Upper lobe of left lung (tissue), 6 donors: ENCODE measurements around the gene CYB5R4. TPM values are rescaled to one million over a fixed set of nuclear protein-coding genes. Genes with fewer than 3 reads are reported as not detected.

Experiments
- ATAC-seq, 2 donors: fragments of 200-7000 bp; cut with Tn5 transposase; one replicate each; pipeline ENCODE4 v1.9.1; 2022; ENCODE audit warnings: mild to moderate bottlenecking in 2 of 2, moderate library complexity in 2 of 2; ENCODE audit not compliant: low FRiP score in 2 of 2
- DNase-seq, 2 donors: peaks; one replicate each; pipeline ENCODE4 v3.0.0-alpha.2; 2019 to 2020
- H3K27ac ChIP-seq, 4 donors: fragments of 200-600 bp; sonication (generic); one replicate each; pipeline ENCODE4 v1.5.1; 2016 to 2019
- H3K27me3 ChIP-seq, 4 donors: fragments of 200-600 bp; sonication (generic); one replicate each; pipeline ENCODE4 v1.5.1; 2017 to 2019
- H3K36me3 ChIP-seq, 4 donors: fragments of 200-600 bp; sonication (generic); one replicate each; pipeline ENCODE4 v1.5.1; 2016 to 2019
- H3K4me1 ChIP-seq, 4 donors: fragments of 200-600 bp; sonication (generic); one replicate each; pipeline ENCODE4 v1.5.1; 2018 to 2019
- H3K4me3 ChIP-seq, 4 donors: fragments of 200-600 bp; sonication (generic); one replicate each; pipeline ENCODE4 v1.5.1; 2017 to 2019; ENCODE audit warnings: mild to moderate bottlenecking in 2 of 4, moderate library complexity in 1 of 4
- H3K9me3 ChIP-seq, 4 donors: fragments of 200-600 bp; sonication (generic); one replicate each; pipeline ENCODE4 v1.5.1; 2018 to 2019
- CTCF ChIP-seq, 6 experiments: fragments of 450-650 bp in 4 of 6; fragments of 200-600 bp in 2 of 6; sonication (generic) in 2 of 6; IDR thresholded peaks; one replicate each; pipeline ENCODE4 v1.5.1; 2016 to 2019; ENCODE audit warnings: antibody characterized with exemption in 6 of 6
- EP300 ChIP-seq, 4 donors: sonication (generic); formaldehyde crosslinking; IDR thresholded peaks; one replicate each; pipeline ENCODE4 v1.5.1; 2017; ENCODE audit warnings: antibody characterized with exemption in 4 of 4, control low read depth in 2 of 4
- POLR2A ChIP-seq, 4 donors: fragments of 450-650 bp; IDR thresholded peaks; one replicate each; pipeline ENCODE4 v1.5.1; 2016 to 2017; ENCODE audit warnings: antibody characterized with exemption in 4 of 4, mild to moderate bottlenecking in 2 of 4
- POLR2AphosphoS5 ChIP-seq, 2 donors: sonication (generic); formaldehyde crosslinking; IDR thresholded peaks; one replicate each; pipeline ENCODE4 v1.5.1; 2017; ENCODE audit warnings: antibody characterized with exemption in 2 of 2
- WGBS, 2 donors: methylation state at CpG; one replicate each; pipeline ENCODE4 v1.1.5; 2017 to 2018; 5-methylcytosine and 5-hydroxymethylcytosine counted together
- total RNA-seq, 6 donors: library from RNA; depleted of rRNA in 4 of 6; stranded (reverse); fragments of >200 nt in 4 of 6; gene quantifications; one replicate each; pipeline versions ENCODE4 v1.1.0 to v1.2.1, GENCODE V29; 2016 to 2021
- donor health status: DM: no; HTN: no; CAD: no; lungs with moderate emphysema.
- donor health status: DM: no; HTN: yes; CAD: no; lungs with severe emphysema.

Gene CYB5R4
- total RNA-seq, 6 donors from 2014 or later: 5.2 to 25.8 (median 13.1) TPM

DNA sequence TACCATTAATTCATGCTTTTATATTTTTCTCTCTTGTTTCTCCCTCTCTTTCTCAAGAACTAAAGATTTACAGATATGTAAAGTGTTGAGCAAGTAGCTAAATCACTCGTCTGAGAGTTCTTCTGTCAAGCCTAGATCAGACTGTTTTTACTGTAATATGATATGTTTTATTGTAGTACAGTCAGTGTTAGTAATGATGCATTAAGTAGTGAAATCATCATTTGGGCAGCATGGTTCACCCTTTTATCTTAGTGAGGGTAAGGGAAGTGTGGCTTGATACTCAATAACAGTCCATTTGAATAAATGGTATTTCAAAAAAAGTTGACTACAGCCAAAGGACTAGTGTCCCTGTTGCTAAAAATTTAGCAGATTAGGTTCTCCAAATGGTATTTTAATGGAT, 9.2 kb downstream of the CYB5R4 start:
- no peaks in the 10 kb centered on the region for H3K27me3 ChIP-seq
- WGBS, 2 donors: 55 to 59% methylated on average over 1 of the region's 1 CpG

GRCh38 chr6:83870649-83871048, 11.2 kb downstream of the CYB5R4 start:
- ATAC-seq (no peak), DNase-seq (no peak)
- no peaks in the 10 kb centered on the region for H3K9me3 ChIP-seq
- no peaks in the 10 kb centered on the region for H3K4me1 ChIP-seq
- H3K4me3 ChIP-seq: no peak overlapping the region
- H3K27ac ChIP-seq: no peak overlapping the region
- 97 to 98% methylated on average over 4 of the region's 4 CpGs for WGBS, 2 donors
- TF ChIP-seq POLR2A (IDR thresholded peaks at IDR 0.05) (no peak), CTCF (IDR thresholded peaks at IDR 0.05) (no peak), POLR2AphosphoS5 (IDR thresholded peaks at IDR 0.05) (no peak), EP300 (IDR thresholded peaks at IDR 0.05) (no peak)
- H3K27me3 ChIP-seq: no peaks in the 10 kb centered on the region
- H3K36me3 ChIP-seq: peaks cover 0 to 12% (median under 1%) of the 10 kb centered on the region in 4 donors

More for the DNA sequence above, 9.2 kb downstream of the CYB5R4 start:
- no peak for TF ChIP-seq CTCF (IDR thresholded peaks at IDR 0.05)
- no peak for TF ChIP-seq POLR2A (IDR thresholded peaks at IDR 0.05)
- no peak for TF ChIP-seq EP300 (IDR thresholded peaks at IDR 0.05)
- TF ChIP-seq POLR2AphosphoS5 (IDR thresholded peaks at IDR 0.05): no peak
- no peak overlapping the region for H3K4me3 ChIP-seq
- ATAC-seq (peak in 1 of 2 donors; percentile 60), DNase-seq (no peak)
- peaks cover 0 to 28% (median 3%) of the 10 kb centered on the region in 4 donors for H3K36me3 ChIP-seq
- no peak overlapping the region for H3K27ac ChIP-seq
- no peaks in the 10 kb centered on the region for H3K9me3 ChIP-seq
- no peaks in the 10 kb centered on the region for H3K4me1 ChIP-seq

DNA sequence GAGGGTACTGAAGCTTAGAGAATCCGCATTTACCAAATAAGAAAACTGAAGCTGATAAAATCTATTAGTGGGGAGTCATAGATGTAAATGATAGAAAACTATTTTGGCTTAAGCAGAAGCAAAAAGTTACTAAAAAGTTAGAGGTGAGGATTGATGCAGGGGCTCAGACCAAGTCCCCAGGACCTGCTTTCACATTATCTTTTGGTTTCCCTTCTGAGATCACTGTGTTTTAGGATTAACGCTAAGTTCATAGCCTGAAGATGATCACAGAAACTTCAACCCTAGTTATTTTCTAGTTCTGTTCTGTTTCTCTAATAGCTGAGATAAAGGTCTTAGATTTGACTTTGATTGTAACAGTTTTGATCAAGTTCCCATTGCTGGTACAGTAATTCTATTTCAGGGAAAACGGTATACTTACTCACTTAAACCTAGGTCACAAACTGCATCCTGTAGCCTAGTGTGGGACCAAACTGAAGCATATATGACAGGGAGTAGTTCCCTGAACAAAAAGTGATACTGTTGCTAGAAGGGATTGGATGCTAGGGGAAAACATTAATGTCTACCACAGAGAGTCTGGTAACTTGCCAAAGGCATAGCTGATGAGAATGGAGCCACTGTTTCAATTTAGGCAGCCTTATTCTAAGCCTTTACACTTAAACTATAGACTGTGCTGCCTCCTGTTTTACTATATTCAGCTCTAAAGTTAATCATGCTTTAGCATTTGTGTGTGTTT, 13.1 kb downstream of the CYB5R4 start:
- WGBS, 2 donors: 87 to 91% methylated on average over 3 of the region's 3 CpGs
- Histone ChIP-seq H3K36me3 (peaks cover 0 to 6% (median 0%) of the 10 kb centered on the region in 4 donors), H3K4me1 (no peaks in the 10 kb centered on the region), H3K9me3 (no peaks in the 10 kb centered on the region), H3K27me3 (no peaks in the 10 kb centered on the region), H3K4me3 (no peak overlapping the region), H3K27ac (no peak overlapping the region)
- DNase-seq (no peak), ATAC-seq (no peak)
- TF ChIP-seq POLR2AphosphoS5 (IDR thresholded peaks at IDR 0.05) (no peak), EP300 (IDR thresholded peaks at IDR 0.05) (no peak), POLR2A (IDR thresholded peaks at IDR 0.05) (no peak), CTCF (IDR thresholded peaks at IDR 0.05) (no peak)

GRCh38 chr6:83873869-83874268, 14.4 kb downstream of the CYB5R4 start:
- no peak for TF ChIP-seq CTCF (IDR thresholded peaks at IDR 0.05)
- Histone ChIP-seq H3K27me3 (no peaks in the 10 kb centered on the region), H3K36me3 (peaks cover 0 to 6% (median 0%) of the 10 kb centered on the region in 4 donors), H3K4me3 (no peak overlapping the region), H3K27ac (no peak overlapping the region), H3K9me3 (no peaks in the 10 kb centered on the region), H3K4me1 (no peaks in the 10 kb centered on the region)
- DNase-seq: no peak
- ATAC-seq: no peak

DNA sequence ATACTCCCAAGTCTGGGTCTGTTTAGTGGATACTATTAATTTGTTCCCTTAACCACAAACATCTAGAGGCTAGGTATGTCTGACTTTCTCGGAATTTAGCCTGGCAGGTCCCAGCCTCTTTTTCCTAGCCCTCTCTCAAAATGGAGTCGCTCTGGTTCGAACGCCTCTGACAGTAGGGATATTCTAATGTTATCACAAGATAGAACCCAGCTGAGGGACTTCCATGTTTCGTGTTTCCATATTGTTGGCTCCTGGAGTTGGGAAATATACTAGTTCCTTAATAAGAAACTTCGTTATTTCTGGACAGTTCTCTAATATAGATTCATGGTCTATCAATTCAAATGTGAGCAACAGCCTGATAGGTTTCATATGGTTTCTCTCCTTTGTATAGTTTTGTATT, 16.4 kb downstream of the CYB5R4 start:
- Histone ChIP-seq H3K9me3 (no peaks in the 10 kb centered on the region), H3K4me1 (no peaks in the 10 kb centered on the region), H3K27ac (no peak overlapping the region), H3K4me3 (no peak overlapping the region), H3K27me3 (no peaks in the 10 kb centered on the region), H3K36me3 (no peaks in the 10 kb centered on the region)
- DNase-seq (no peak), ATAC-seq (no peak)
- WGBS, 2 donors: 85 to 90% methylated on average over 6 of the region's 6 CpGs
- no peak for TF ChIP-seq CTCF (IDR thresholded peaks at IDR 0.05)
- no peak for TF ChIP-seq EP300 (IDR thresholded peaks at IDR 0.05)
- no peak for TF ChIP-seq POLR2A (IDR thresholded peaks at IDR 0.05)
- TF ChIP-seq POLR2AphosphoS5 (IDR thresholded peaks at IDR 0.05): no peak
